Calu3 (cell line): ENCODE measurements around the gene LGR5. TPM values are rescaled to one million over a fixed set of nuclear protein-coding genes. Genes with fewer than 3 reads are reported as not detected.

Experiments
- BruUV-seq: library from RNA; stranded (reverse); fragments of 400-500 nt; replicated peaks from 2 replicates; lab custom pipeline; 2021; lab: Mats Ljungman, UMichigan
- CTCF ChIA-PET: fragments of 300-600 bp; sonication (Branson Sonifier 250); formaldehyde crosslinking; loops from one replicate; lab custom pipeline; 2022; ENCODE audit warnings: antibody characterized with exemption; lab: Charles Lee
- DNase-seq: peaks from one replicate; pipeline ENCODE4 v3.0.0; 2022
- H3K27ac Mint-ChIP-seq: one replicate; pipeline ENCODE4 v1.8.0; 2022; ENCODE audit warnings: mixed read lengths; ENCODE audit not compliant: unreplicated experiment
- H3K27me3 Mint-ChIP-seq: one replicate; pipeline ENCODE4 v1.8.0; 2022; ENCODE audit warnings: mixed read lengths; ENCODE audit not compliant: unreplicated experiment
- H3K36me3 Mint-ChIP-seq: one replicate; pipeline ENCODE4 v1.8.0; 2022; ENCODE audit warnings: mild to moderate bottlenecking, moderate library complexity, mixed read lengths; ENCODE audit not compliant: insufficient read depth, unreplicated experiment
- H3K4me1 Mint-ChIP-seq: one replicate; pipeline ENCODE4 v1.8.0; 2022; ENCODE audit warnings: mild to moderate bottlenecking, low read depth, mixed read lengths; ENCODE audit not compliant: unreplicated experiment
- H3K4me3 Mint-ChIP-seq: one replicate; pipeline ENCODE4 v1.8.0; 2022; ENCODE audit warnings: mild to moderate bottlenecking, low read depth, moderate library complexity, mixed read lengths; ENCODE audit not compliant: unreplicated experiment
- H3K9me3 Mint-ChIP-seq: one replicate; pipeline ENCODE4 v1.8.0; 2022; ENCODE audit warnings: low read depth, mixed read lengths; ENCODE audit not compliant: unreplicated experiment
- intact Hi-C: fragments of 100-400 bp; cut with micrococcal nuclease; formaldehyde crosslinking; loops from one replicate; pipeline ENCODE4 v1.10.0; 2022; ENCODE audit not compliant: unreplicated experiment
- total RNA-seq: library from RNA; stranded (reverse); gene quantifications from 2 replicates; pipeline ENCODE4 v1.2.3, GENCODE V29; 2022
- TF ChIP-seq, protein P1 (sequence below): fragments of 200-600 bp; IDR thresholded peaks from one replicate; pipeline ENCODE4 v1.8.0; 2022; ENCODE audit warnings: antibody characterized with exemption; ENCODE audit not compliant: unreplicated experiment

Gene LGR5
- total RNA-seq, 1 experiment from 2014 or later = 0.09 TPM

DNA sequence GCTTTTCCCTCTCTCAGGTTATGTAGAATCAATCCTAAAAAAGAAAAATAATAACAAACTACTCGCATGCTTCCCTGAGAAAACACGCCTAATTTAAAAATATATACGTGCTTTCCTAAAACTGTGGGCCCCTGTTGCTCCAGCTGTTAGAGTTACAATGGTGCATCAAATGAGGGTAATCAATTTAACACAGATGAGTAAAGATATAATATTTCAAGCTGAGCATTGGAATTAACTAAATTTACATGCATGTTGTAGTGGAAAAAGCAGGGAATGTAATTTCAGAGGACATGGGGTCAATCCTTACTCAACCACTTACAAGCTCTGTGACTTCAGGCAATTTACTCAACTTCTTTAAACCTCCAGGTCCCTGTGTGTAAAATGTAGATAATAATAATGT is 22.4 kb upstream of the LGR5 start:
- no peak overlapping the region for H3K4me3 Mint-ChIP-seq
- no peak overlapping the region for H3K27ac Mint-ChIP-seq
- no TSS peak for BruUV-seq
- CTCF ChIA-PET = no interaction called here
- intact Hi-C loops = loop anchor here (2.0 kb wide), 1 partner anchor 220 kb away; no protein-coding TSS in a partner anchor
- TF ChIP-seq, protein P1, sequence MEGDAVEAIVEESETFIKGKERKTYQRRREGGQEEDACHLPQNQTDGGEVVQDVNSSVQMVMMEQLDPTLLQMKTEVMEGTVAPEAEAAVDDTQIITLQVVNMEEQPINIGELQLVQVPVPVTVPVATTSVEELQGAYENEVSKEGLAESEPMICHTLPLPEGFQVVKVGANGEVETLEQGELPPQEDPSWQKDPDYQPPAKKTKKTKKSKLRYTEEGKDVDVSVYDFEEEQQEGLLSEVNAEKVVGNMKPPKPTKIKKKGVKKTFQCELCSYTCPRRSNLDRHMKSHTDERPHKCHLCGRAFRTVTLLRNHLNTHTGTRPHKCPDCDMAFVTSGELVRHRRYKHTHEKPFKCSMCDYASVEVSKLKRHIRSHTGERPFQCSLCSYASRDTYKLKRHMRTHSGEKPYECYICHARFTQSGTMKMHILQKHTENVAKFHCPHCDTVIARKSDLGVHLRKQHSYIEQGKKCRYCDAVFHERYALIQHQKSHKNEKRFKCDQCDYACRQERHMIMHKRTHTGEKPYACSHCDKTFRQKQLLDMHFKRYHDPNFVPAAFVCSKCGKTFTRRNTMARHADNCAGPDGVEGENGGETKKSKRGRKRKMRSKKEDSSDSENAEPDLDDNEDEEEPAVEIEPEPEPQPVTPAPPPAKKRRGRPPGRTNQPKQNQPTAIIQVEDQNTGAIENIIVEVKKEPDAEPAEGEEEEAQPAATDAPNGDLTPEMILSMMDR = no peak
- H3K27me3 Mint-ChIP-seq = peaks cover 11% of the 10 kb centered on the region
- H3K36me3 Mint-ChIP-seq = no peaks in the 10 kb centered on the region
- no peaks in the 10 kb centered on the region for H3K9me3 Mint-ChIP-seq
- H3K4me1 Mint-ChIP-seq = no peaks in the 10 kb centered on the region
- DNase-seq = no peak

DNA sequence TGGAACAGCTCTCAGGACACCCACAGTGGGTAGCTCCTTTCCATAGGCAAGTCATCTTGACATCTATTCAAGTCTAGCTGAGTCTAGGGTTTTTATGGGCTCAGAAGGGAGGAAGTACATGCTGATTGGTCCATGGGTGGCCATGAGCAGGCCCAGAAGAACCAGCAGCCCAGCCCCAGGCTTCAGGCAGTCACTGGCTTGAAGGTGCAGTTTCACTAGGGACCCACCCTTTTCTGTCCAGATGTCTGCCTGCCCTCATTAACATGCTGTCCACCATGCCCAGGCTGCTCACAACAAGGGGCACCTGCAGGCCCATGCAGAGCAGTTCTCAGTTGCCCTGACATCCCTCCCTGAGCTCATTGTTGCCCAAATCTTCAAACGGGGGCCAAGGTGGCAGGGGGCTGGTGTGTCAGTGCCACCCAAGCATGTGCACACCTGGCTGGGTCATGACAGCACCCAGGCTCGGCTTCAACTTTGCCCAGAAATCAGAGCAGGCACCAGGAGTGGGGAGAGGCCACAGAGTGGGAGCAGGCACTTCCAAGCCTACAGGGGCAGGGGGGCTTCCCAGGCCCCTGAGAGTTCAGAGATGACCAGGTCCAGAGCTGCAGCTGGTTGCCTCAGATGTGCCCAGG is 18.7 kb upstream of the LGR5 start:
- peaks cover 48% of the 10 kb centered on the region for H3K27me3 Mint-ChIP-seq
- no peak for DNase-seq
- TF ChIP-seq, protein P1 = no peak
- CTCF ChIA-PET = no interaction called here
- no peaks in the 10 kb centered on the region for H3K36me3 Mint-ChIP-seq
- no peak overlapping the region for H3K4me3 Mint-ChIP-seq
- intact Hi-C loops = no loop called here
- BruUV-seq = no TSS peak
- no peak overlapping the region for H3K27ac Mint-ChIP-seq
- H3K9me3 Mint-ChIP-seq = no peaks in the 10 kb centered on the region
- no peaks in the 10 kb centered on the region for H3K4me1 Mint-ChIP-seq

DNA sequence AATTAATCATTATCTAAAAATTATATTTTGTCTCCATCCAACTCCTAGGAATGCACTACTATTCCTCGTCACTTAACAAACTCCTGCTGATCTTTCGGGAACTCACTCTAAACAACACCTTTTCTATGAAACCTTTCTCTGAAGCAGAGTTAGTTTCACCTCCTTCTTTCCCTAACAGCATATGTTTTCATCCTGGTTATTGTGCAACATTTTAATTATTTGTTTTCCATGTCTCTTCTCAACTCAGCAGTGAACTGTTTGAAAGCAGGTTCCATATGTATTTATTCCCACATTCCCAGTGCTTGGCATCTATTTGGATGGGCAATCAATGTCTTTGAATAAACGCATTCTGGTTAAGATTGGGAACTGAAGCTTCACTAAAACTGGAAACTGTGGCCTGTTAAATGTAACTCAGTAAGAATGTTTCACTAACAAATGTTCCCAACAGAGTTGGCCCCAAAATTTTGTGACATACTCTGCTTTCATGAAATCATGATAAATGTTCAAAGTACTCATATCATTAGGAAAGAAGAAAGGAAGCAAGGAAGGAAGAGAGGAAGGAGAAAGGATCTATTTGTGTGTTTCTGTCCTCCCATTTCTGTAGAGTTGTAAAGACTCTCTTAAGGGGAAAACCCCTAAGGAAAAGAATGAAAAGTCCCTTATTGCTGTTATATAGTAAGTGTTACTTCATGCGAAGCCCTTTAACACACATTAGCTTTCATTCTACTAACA is 13.9 kb upstream of the LGR5 start:
- no peak overlapping the region for H3K4me3 Mint-ChIP-seq
- no peaks in the 10 kb centered on the region for H3K36me3 Mint-ChIP-seq
- peaks cover 71% of the 10 kb centered on the region for H3K27me3 Mint-ChIP-seq
- TF ChIP-seq, protein P1 = no peak
- no peaks in the 10 kb centered on the region for H3K4me1 Mint-ChIP-seq
- BruUV-seq = no TSS peak
- no peak for DNase-seq
- no peak overlapping the region for H3K27ac Mint-ChIP-seq
- intact Hi-C loops = no loop called here
- H3K9me3 Mint-ChIP-seq = no peaks in the 10 kb centered on the region
- CTCF ChIA-PET = no interaction called here

DNA sequence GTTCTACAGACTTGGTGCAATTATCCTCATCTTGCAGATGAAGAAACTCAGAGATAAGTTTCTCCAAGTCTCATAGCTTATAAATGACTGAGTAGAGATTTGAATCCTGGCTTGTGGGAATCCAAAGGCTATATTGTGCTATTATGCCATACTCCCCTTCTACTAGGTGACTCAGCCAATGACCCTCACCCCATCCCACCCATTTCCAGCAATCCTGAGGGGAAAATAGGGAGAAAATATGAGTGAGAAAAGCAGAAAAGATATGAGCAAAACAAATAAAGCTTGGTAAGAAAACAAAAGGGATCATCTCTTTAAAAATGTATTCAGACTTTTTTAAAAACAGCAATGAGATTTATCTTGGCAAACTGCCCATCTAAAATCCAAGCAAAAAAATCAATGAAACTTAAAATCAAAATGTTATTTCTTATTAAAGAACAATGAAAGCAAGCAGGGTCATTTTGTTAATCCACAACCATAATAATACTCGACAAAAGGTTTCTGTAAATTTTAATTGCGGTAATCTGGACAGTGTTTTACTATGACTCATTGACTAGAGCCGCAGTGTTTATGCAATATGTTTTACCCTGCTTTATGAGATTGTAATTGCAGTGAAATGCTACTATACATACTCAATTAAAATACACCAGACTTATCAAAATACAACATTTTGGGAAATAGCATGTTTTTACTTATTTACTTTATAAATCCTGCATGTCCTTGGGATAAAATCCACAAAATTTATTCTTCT is 13.1 kb upstream of the LGR5 start:
- Mint-ChIP-seq H3K27me3 (peaks cover 72% of the 10 kb centered on the region), H3K27ac (no peak overlapping the region), H3K9me3 (no peaks in the 10 kb centered on the region), H3K36me3 (no peaks in the 10 kb centered on the region), H3K4me1 (no peaks in the 10 kb centered on the region), H3K4me3 (no peak overlapping the region)
- no TSS peak for BruUV-seq
- CTCF ChIA-PET = no interaction called here
- TF ChIP-seq, protein P1 = no peak
- DNase-seq = no peak
- intact Hi-C loops = no loop called here
